ENCODE measurements around the gene CDH20.

DNA sequence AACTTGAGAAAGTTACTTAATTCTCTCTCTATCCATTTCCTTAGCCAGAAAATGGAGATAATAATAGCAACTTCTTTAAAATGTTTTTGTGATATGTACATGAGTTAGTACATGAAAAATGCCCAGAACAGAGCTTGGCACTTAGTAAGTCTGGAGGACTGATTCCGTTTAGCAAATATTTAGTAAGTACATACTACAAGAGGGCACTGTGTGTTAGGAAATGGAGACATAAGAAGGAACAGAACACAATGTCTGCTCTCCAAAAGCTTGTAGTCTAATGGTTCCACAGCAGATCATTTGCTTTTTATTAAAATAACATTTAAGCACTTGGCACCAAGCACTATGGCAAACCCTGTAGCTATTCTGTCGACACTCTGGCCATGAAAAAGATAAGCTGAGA lies 47.5 kb upstream of the CDH20 start:
- TF ChIP-seq, protein P1, sequence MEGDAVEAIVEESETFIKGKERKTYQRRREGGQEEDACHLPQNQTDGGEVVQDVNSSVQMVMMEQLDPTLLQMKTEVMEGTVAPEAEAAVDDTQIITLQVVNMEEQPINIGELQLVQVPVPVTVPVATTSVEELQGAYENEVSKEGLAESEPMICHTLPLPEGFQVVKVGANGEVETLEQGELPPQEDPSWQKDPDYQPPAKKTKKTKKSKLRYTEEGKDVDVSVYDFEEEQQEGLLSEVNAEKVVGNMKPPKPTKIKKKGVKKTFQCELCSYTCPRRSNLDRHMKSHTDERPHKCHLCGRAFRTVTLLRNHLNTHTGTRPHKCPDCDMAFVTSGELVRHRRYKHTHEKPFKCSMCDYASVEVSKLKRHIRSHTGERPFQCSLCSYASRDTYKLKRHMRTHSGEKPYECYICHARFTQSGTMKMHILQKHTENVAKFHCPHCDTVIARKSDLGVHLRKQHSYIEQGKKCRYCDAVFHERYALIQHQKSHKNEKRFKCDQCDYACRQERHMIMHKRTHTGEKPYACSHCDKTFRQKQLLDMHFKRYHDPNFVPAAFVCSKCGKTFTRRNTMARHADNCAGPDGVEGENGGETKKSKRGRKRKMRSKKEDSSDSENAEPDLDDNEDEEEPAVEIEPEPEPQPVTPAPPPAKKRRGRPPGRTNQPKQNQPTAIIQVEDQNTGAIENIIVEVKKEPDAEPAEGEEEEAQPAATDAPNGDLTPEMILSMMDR (IDR thresholded peaks at IDR 0.05): no peak
- TF ChIP-seq POLR2A (IDR thresholded peaks at IDR 0.05) (no peak), POLR2AphosphoS5 (IDR thresholded peaks at IDR 0.05) (no peak)

Measured in suprapubic skin (tissue), 4 donors.